Hepatocyte (in vitro differentiated cells): ENCODE results near the gene LRRC75B. TPM values are rescaled to one million over a fixed set of nuclear protein-coding genes. Genes with fewer than 3 reads are reported as not detected.

Source experiments
- DNase-seq: peaks from one replicate; pipeline ENCODE4 v3.0.0-alpha.2; 2016; ENCODE audit warnings: low spot score
- H2AFZ ChIP-seq: fragments of 200-600 bp; sonication (generic); 2 replicates; pipeline ENCODE4 v1.6.0; 2016; ENCODE audit warnings: antibody characterized with exemption, mild to moderate bottlenecking
- H3K27ac ChIP-seq: fragments of 200-600 bp; sonication (generic); 2 replicates; pipeline ENCODE4 v1.5.1; 2016; ENCODE audit warnings: mild to moderate bottlenecking
- H3K27me3 ChIP-seq: fragments of 200-600 bp; sonication (generic); 2 replicates; pipeline ENCODE4 v1.6.1; 2016
- H3K36me3 ChIP-seq: fragments of 200-600 bp; sonication (generic); replicated peaks from 2 replicates; pipeline ENCODE4 v1.5.1; 2016; ENCODE audit warnings: low read depth; ENCODE audit not compliant: insufficient read depth
- H3K4me1 ChIP-seq: fragments of 200-600 bp; sonication (generic); 2 replicates; pipeline ENCODE4 v1.5.1; 2016; ENCODE audit warnings: mild to moderate bottlenecking, moderate library complexity; ENCODE audit not compliant: insufficient read depth
- H3K4me2 ChIP-seq: fragments of 200-600 bp; sonication (generic); 2 replicates; pipeline ENCODE4 v1.6.0; 2016
- H3K4me3 ChIP-seq: fragments of 200-600 bp; sonication (generic); 2 replicates; pipeline ENCODE4 v1.5.1; 2016; ENCODE audit warnings: mild to moderate bottlenecking
- H3K79me2 ChIP-seq: fragments of 200-600 bp; sonication (generic); 2 replicates; pipeline ENCODE4 v1.6.0; 2017; ENCODE audit warnings: mild to moderate bottlenecking
- H3K9me2 ChIP-seq: fragments of 200-600 bp; sonication (generic); replicated peaks from 2 replicates; pipeline ENCODE4 v1.6.0; 2017; ENCODE audit warnings: mild to moderate bottlenecking; ENCODE audit not compliant: insufficient read depth
- H3K9me3 ChIP-seq: fragments of 200-600 bp; sonication (generic); 2 replicates; pipeline ENCODE4 v1.5.1; 2016; ENCODE audit warnings: low read depth, mild to moderate bottlenecking
- H4K20me1 ChIP-seq: fragments of 200-600 bp; sonication (generic); 2 replicates; pipeline ENCODE4 v1.6.0; 2016; ENCODE audit warnings: mild to moderate bottlenecking; ENCODE audit not compliant: insufficient read depth, poor library complexity, severe bottlenecking
- EZH2 ChIP-seq: fragments of 200-600 bp; sonication (generic); IDR thresholded peaks from 2 replicates; pipeline ENCODE4 v1.6.1; 2016; ENCODE audit warnings: antibody characterized with exemption, mild to moderate bottlenecking, borderline replicate concordance
- EZH2phosphoT487 ChIP-seq: fragments of 200-600 bp; sonication (generic); IDR thresholded peaks from one replicate; pipeline ENCODE4 v1.6.1; 2018; ENCODE audit warnings: antibody characterized with exemption, mild to moderate bottlenecking, low read depth, moderate library complexity; ENCODE audit not compliant: unreplicated experiment, severe bottlenecking
- WGBS: methylation state at CpG from one replicate; pipeline ENCODE4 v1.1.6; 2016; ENCODE audit warnings: low lambda C conversion rate; ENCODE audit errors: missing lambda C conversion rate; 5-methylcytosine and 5-hydroxymethylcytosine counted together
- polyA plus RNA-seq: library from polyadenylated mRNA; unstranded; fragments of >200 nt; fragmentation: Nextera tagmentation; extraction: Ambion mirVana; gene quantifications from 2 replicates; pipeline ENCODE4 v1.2.1, GENCODE V29; 2016
- total RNA-seq: library from RNA; depleted of rRNA; stranded (reverse); fragments of >200 nt; gene quantifications from 2 replicates; pipeline ENCODE4 v1.2.3, GENCODE V29; 2014
- TF ChIP-seq, protein P1 (sequence below): fragments of 200-600 bp; sonication (generic); IDR thresholded peaks from 2 replicates; pipeline ENCODE4 v1.5.1; 2016; ENCODE audit warnings: antibody characterized with exemption, mild to moderate bottlenecking; ENCODE audit not compliant: poor library complexity

LRRC75B gene
- total and polyA plus RNA-seq, 2 experiments from 2014 or later = 19.5 to 34.5 TPM

DNA sequence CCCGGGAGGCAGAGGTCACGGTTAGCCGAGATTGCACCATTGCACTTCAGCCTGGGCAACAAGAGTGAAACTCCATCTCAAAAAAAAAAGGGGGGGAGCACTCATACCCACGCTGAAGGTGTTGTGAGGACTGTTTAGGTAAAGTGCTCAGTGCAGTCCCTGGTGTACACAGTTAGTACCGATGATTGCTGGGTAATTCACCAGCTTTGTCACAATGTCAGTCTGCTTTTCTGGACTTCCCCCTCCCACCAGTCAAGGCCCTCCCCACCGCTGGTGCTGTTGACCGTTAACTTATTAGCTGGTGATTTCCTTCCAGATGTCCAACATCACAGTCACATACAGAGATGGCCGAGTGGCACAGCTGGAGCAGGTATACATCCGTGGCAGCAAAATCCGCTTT is 25.2 kb downstream of the LRRC75B start:
- Histone ChIP-seq H2AFZ (no peak overlapping the region), H3K79me2 (peaks cover 68% of the 10 kb centered on the region), H3K36me3 (peaks cover 2% of the 10 kb centered on the region), H3K27me3 (no peaks in the 10 kb centered on the region), H3K4me3 (no peak overlapping the region), H3K9me3 (no peaks in the 10 kb centered on the region), H3K4me1 (peaks cover 12% of the 10 kb centered on the region), H3K27ac (no peak overlapping the region), H3K9me2 (no peaks in the 10 kb centered on the region), H4K20me1 (peaks cover 30% of the 10 kb centered on the region), H3K4me2 (no peak overlapping the region)
- 91% methylated on average over 10 of the region's 10 CpGs for WGBS
- no peak for DNase-seq
- TF ChIP-seq EZH2phosphoT487 = no peak
- TF ChIP-seq, protein P1, sequence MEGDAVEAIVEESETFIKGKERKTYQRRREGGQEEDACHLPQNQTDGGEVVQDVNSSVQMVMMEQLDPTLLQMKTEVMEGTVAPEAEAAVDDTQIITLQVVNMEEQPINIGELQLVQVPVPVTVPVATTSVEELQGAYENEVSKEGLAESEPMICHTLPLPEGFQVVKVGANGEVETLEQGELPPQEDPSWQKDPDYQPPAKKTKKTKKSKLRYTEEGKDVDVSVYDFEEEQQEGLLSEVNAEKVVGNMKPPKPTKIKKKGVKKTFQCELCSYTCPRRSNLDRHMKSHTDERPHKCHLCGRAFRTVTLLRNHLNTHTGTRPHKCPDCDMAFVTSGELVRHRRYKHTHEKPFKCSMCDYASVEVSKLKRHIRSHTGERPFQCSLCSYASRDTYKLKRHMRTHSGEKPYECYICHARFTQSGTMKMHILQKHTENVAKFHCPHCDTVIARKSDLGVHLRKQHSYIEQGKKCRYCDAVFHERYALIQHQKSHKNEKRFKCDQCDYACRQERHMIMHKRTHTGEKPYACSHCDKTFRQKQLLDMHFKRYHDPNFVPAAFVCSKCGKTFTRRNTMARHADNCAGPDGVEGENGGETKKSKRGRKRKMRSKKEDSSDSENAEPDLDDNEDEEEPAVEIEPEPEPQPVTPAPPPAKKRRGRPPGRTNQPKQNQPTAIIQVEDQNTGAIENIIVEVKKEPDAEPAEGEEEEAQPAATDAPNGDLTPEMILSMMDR = no peak
- TF ChIP-seq EZH2 = no peak

DNA sequence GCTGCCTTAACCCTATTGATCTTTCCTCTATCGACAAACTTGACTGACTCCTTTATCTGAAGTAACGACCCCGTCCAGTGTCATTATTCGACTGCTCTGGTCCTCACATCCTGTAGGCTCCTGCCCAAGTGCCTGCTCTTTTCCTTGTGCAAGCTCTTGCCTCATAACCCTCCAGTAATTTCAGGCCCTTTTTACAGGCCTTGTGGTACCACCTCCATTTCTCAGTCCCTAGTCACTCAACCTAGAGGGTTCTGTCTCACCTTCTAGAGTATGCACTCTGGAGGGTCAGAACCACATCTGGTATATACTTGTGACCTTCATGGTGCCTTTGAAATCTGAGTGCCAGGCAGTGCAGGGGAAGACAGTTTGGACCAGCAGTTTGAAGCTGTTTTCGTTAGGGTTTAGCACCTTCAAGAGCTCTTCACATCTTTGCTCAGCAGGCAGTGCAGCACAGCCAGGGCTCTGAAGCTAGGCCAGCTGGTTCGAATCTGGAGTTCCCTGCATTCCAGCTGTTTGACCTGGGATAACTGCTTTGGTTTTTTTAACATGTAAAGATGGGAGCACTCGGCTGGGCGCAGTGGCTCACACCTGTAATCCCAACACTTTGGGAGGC is 25.9 kb downstream of the LRRC75B start:
- no peak overlapping the region for H3K4me3 ChIP-seq
- WGBS = 82% methylated on average over 8 of the region's 8 CpGs
- TF ChIP-seq EZH2 = no peak
- TF ChIP-seq, protein P1 = no peak
- no peak for TF ChIP-seq EZH2phosphoT487
- H3K9me2 ChIP-seq = no peaks in the 10 kb centered on the region
- no peaks in the 10 kb centered on the region for H3K9me3 ChIP-seq
- peaks cover 75% of the 10 kb centered on the region for H3K79me2 ChIP-seq
- peaks cover 2% of the 10 kb centered on the region for H3K36me3 ChIP-seq
- H3K27ac ChIP-seq = no peak overlapping the region
- no peak for DNase-seq
- H3K4me2 ChIP-seq = no peak overlapping the region
- peaks cover 33% of the 10 kb centered on the region for H4K20me1 ChIP-seq
- no peaks in the 10 kb centered on the region for H3K27me3 ChIP-seq
- no peak overlapping the region for H2AFZ ChIP-seq
- peaks cover 12% of the 10 kb centered on the region for H3K4me1 ChIP-seq

DNA sequence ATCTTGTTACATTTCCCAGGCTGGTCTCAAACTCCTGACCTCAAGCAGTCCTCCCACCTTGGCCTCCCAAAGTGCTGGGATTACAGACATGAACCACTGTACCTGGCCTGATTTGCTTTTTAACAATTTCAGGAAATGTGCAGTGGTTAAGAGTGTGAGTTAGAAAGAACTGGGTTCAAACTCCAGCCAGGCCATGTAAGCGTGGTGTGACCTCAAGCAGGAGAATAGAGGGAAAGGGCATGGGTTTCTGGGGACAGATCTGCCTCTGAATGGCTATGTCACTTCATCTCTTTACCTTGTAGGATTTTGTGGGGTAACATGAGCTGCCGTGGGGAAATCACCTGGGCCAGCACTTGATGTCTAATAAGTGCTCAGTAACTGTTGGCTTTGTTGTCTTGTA is 27.8 kb downstream of the LRRC75B start:
- H3K79me2 ChIP-seq = peaks cover 92% of the 10 kb centered on the region
- no peak for DNase-seq
- TF ChIP-seq EZH2 (no peak), EZH2phosphoT487 (no peak)
- TF ChIP-seq, protein P1 = no peak
- no peaks in the 10 kb centered on the region for H3K36me3 ChIP-seq
- 94% methylated on average over 2 of the region's 2 CpGs for WGBS
- peaks cover 39% of the 10 kb centered on the region for H4K20me1 ChIP-seq
- H3K9me2 ChIP-seq = no peaks in the 10 kb centered on the region
- H3K9me3 ChIP-seq = no peaks in the 10 kb centered on the region
- peak overlapping the region; percentile 46 for H3K27ac ChIP-seq
- no peak overlapping the region for H3K4me3 ChIP-seq
- no peaks in the 10 kb centered on the region for H3K27me3 ChIP-seq
- no peak overlapping the region for H2AFZ ChIP-seq
- H3K4me1 ChIP-seq = peaks cover 12% of the 10 kb centered on the region
- H3K4me2 ChIP-seq = peak overlapping the region; percentile 37
